ENCODE measurements around the gene TERT.

TERT gene

GRCh38 chr5:1246711-1247431 lies 48.0 kb downstream of the TERT start:
- no peak for DNase-seq (ENCODE audit: low read depth)
- TF ChIP-seq, protein P1, sequence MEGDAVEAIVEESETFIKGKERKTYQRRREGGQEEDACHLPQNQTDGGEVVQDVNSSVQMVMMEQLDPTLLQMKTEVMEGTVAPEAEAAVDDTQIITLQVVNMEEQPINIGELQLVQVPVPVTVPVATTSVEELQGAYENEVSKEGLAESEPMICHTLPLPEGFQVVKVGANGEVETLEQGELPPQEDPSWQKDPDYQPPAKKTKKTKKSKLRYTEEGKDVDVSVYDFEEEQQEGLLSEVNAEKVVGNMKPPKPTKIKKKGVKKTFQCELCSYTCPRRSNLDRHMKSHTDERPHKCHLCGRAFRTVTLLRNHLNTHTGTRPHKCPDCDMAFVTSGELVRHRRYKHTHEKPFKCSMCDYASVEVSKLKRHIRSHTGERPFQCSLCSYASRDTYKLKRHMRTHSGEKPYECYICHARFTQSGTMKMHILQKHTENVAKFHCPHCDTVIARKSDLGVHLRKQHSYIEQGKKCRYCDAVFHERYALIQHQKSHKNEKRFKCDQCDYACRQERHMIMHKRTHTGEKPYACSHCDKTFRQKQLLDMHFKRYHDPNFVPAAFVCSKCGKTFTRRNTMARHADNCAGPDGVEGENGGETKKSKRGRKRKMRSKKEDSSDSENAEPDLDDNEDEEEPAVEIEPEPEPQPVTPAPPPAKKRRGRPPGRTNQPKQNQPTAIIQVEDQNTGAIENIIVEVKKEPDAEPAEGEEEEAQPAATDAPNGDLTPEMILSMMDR (IDR thresholded peaks at IDR 0.05; ENCODE audit: control insufficient read depth, insufficient read depth, low read depth, low read length, missing control alignments): no peak

DNA sequence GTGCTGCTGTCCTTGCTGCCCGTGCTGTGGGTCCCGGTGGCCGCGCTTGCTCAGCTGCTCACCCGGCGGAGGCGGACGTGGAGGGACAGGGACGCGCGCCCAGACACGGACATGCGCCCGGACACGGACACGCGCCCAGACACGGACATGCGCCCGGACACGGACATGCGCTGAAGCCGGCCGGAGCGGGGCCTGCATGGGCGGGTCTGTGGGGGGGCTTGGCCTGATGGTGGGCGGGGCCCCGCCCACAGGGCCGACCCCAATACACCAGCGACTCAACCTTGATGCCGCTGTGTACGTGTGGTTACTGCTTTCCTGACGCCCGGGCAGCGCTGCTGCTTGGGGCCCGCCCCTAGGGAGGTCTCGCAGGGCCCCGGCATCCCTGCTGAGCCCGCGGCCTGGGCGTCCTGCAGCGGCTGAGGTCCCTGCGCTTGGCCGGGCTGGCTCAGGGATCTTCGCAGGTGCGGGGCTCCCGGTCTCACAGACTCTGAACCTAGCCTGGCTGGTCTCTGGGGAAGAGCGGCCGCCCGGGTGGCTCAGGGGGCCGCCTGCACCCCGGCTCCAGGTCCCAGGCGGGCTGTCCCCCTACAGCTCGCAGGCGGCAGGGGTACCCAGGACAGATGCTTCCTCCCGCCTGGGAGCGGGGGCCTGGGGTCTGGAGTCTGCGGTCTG lies 48.8 kb downstream of the TERT start:
- no peak for DNase-seq (ENCODE audit: low read depth)
- H3K4me3 ChIP-seq (ENCODE audit: control insufficient read depth, low read depth, low read length): no peak overlapping the region
- TF ChIP-seq, protein P1 (IDR thresholded peaks at IDR 0.05; ENCODE audit: control insufficient read depth, insufficient read depth, low read depth, low read length, missing control alignments): no peak

More at GRCh38 chr5:1246711-1247431, 48.0 kb downstream of the TERT start:
- H3K4me3 ChIP-seq (ENCODE audit: control insufficient read depth, low read depth, low read length): no peak overlapping the region

- TF ChIP-seq, protein P1 (IDR thresholded peaks at IDR 0.05; ENCODE audit: control insufficient read depth, insufficient read depth, low read depth, low read length, missing control alignments): no peak
- no peak for DNase-seq (ENCODE audit: low read depth)
- no peak overlapping the region for H3K4me3 ChIP-seq (ENCODE audit: control insufficient read depth, low read depth, low read length)
Measured at GRCh38 chr5:1244976-1245375, 49.9 kb downstream of the TERT start.

- DNase-seq (ENCODE audit: low read depth): no peak
- no peak overlapping the region for H3K4me3 ChIP-seq (ENCODE audit: control insufficient read depth, low read depth, low read length)
- TF ChIP-seq, protein P1 (IDR thresholded peaks at IDR 0.05; ENCODE audit: control insufficient read depth, insufficient read depth, low read depth, low read length, missing control alignments): no peak
Measured at GRCh38 chr5:1244255-1244654, 50.6 kb downstream of the TERT start.

DNA sequence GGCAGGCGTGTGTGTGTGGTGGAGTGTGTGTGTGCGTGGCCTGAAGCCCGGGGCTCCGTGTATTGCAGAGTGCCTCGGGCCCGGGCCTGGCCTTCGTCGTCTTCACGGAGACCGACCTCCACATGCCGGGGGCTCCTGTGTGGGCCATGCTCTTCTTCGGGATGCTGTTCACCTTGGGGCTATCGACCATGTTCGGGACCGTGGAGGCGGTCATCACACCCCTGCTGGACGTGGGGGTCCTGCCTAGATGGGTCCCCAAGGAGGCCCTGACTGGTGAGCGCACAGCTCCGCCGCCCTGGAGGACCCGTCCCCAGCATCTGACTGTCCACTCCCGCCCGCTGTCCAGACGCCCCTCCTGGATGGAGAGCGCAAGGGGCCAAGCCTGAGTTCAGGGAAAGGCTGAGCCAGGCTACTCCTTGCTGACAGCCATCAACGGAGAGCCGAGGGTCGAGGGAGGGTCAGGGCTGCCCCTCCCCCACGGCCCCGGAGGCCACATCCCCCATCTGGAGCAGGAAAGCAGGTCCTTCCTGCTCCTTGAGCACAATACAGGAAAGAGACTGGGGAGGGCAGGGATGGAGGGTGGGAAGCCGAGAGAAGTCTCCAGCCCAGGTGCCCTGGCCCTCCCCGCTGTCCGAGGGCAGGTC lies 51.3 kb downstream of the TERT start:
- TF ChIP-seq, protein P1 (IDR thresholded peaks at IDR 0.05; ENCODE audit: control insufficient read depth, insufficient read depth, low read depth, low read length, missing control alignments): no peak
- no peak overlapping the region for H3K4me3 ChIP-seq (ENCODE audit: control insufficient read depth, low read depth, low read length)
- DNase-seq (ENCODE audit: low read depth): no peak

- DNase-seq (ENCODE audit: low read depth): no peak
- no peak overlapping the region for H3K4me3 ChIP-seq (ENCODE audit: control insufficient read depth, low read depth, low read length)
- TF ChIP-seq, protein P1 (IDR thresholded peaks at IDR 0.05; ENCODE audit: control insufficient read depth, insufficient read depth, low read depth, low read length, missing control alignments): no peak
Measured at GRCh38 chr5:1242733-1243486, 52.0 kb downstream of the TERT start.

Measured in AG09309 (cell line).